Measurements from ENCODE around the gene KLK11.

KLK11 gene

DNA sequence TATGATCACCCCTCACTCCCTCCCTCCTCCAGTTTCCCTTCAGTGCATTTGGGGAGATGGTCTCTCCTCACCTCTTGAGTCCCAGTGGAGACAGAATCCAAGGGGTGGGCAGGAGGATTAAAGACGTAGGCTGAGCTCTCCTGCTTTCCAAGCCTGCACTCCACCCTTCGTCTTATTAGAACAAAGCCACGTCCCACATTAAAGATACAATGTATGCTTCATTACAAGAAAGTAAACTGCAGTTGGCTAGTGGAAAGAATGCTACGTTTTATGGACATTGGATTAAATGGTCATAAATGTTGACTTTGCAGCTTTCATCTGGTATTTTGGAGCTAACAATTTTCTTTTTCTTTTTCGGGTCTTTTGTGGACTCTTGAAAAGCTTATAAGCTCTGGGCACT lies 1.5 kb upstream of the KLK11 start:
- no peak for DNase-seq

DNA sequence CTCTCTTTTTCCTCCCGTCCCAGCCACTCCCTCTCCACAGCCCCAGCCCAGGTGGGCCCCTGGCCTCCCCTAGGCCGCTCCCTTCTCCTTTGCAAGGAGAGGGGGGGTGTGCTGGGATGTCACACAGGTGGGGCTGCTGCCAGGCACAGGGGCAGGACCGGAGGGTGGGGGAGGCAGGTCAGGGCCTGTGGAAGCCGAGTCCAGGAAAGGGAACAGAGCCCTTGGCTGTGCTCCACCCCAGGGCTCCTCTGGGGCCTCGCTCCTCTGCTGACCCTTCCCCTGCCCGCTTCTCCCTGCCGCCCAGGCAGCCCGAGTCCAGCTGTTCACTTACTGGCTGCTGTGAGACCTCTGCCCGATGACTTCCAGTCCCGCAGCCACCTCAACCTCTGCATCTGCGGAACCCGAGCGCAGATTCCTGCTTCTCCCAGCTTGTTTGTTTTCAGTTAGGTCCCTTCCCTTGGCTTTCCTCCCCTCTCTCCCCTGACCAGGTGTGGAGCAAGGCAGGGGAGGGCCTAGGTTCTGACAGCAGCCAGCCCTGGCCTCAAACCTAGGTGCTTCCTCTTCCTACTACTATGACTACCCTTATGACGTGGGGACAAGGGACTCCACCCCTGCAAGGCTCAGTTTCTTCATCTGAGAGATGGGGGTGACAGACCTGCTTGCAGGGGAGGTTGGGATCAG lies 850 bp upstream of the KLK11 start:
- DNase-seq = no peak

DNA sequence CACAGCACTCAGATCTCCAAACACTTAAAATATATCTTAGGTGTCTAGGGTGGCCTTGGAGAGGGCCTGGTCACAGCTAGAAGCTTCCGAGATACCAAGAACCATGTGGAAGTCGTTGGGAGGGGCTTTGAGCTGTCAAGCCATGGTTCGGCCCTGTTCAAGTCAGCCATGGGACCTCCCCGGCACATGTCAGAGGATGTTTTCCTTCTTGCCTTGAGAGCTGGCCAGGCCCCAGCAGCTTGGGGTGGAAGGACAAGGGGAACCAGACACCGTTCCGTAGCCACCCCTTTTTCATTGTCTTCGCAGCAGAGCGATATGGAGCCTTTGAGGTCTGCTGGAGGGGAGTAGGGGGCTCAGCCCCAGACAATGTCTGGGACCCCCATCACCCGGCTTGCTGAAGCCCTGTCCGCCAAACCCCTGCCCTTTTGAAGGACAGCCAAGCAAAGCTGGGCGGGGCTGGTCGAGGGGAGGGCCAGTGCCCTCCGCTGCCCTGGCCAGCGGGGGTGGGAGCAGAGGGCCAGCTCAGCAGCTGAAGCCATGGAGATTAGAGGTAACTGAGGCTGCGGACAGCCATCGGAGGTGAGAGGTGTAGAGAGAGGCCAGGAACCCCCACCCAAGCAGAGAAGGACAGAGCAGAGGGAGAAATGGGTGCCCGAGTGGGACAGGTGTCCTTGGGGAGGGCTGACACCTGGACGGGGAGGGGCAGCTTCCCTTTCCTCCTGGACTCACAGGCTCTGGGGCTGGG lies 435 bp downstream of the KLK11 start:
- DNase-seq = no peak

DNA sequence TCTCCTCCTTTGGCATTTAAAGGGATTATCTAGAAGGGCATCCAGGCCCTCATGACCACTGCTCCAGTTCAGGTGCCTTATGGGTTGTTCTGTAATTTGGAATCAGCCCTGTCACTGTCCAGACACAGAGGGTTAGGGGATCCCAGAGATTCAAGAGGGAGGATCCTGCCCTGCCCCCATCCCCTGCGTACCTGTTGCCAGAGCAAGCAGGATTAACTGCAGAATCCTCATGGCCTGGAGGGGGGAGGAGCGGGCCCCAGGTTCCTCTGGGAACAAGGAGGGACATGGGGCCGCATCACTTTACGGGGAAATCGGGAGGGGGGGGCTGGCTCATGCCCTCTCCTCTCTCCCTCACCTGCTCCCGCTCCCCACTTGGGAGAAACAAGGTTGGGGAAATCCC lies 1.0 kb downstream of the KLK11 start:
- DNase-seq = no peak

DNA sequence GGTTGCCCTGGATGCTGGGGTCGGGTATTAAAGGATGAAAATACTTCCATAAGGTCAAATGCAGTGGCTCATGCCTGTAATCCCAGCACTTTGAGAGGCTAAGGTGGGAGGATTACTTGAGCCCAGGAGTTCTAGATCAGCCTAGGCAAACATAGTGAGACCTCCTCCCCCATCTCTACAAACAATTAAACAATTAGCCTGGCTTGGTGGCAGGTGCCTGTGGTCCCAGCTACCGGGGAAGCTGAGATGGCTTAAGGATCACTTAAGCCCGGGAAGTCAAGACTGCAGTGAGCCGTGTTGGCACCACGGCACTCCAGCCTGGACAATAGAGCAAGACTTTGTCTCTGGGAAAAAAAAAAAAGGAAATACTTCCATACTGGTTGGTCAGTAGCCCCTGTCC lies 1.5 kb downstream of the KLK11 start:
- DNase-seq = no peak

DNA sequence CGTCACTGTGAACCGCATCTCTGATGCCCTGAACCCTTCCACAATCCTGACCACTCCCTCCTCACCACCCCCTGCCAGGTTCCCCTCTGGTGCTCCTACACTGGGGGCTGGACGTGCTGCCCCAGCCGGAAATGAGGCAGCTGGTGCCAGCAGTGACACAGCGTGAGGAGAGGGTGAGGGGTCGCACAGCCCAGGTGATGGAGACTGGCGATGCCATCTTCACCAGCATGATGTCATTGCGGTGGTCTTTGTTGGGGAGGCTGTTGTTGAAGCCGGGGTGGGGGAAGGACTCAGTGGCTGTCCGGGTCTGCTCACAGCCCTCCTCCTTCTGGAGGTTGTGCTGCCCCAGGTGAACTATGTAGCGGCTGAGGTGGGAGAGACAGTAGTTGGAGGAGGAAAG lies 2.5 kb downstream of the KLK11 start:
- DNase-seq = no peak

DNA sequence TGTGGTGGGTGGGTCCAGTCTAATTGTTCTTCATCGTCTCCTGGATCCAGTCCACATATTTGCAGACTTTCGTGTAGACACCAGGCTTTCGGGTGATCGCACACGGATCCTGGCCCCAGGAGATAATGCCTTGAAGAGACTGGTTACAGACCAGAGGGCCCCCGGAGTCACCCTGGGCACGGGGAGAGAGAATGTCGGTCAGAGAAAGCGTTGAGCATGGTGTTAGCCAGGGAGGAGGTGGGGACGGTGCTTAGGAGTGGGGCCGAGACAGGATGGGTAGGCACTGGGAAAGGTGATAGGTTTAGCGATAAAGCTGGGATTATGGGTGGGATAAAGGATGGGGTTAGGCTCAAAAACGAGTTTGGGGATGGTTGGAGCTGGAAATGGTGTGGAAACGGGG lies 3.9 kb downstream of the KLK11 start:
- no peak for DNase-seq

DNA sequence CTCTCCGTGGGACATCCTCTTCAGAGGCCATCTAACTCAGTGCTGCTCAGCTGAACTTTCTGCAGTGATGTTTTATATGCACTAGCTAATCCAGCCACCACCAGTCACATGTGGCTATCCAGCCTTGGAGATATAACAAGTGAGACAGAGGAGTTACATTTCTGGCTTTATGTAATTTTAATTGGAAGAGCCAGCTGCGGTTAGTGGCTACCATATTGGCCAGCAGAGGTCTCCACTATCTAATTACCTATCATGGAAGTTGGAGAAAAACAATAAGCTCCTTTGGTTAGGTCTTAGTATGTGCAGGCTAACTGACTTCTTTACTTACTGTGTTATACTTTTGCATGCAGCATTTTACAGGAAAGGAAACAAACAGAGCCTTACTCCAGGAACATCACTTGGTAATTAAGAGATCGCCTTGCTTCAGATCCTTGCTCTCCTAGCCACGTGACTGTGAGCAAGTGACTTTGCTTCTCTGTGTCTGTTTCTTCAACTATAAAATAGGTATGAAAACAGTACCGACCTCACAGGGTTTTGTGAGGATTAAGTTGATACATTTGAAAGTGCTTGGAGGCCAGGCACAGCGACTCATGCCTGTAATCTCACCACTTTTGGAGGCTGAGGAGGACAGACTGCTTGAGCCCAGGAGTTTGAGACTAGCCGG lies 5.3 kb downstream of the KLK11 start:
- DNase-seq = peak; percentile 26

DNA sequence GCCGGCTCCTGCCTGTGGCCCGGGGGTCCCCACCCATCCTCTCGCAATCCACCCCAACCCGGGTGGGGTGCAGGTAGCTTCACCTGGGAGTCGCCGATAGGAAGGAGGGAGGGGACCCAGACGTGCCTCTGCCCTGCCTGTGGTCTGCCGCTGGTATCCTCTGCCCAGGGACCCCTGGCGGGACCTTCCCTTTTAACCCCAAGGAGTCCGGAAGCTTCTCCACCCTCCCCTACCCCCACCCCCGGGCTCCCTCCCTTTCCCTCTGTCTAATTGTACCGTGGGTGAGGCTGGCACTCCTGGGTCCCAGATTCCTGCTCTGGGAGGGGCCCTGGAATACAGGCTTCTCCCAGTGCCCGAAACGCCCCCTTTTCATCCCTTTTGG lies 6.9 kb downstream of the KLK11 start, which contains the start of gene KLK10:
KLK10 (minus strand) TSS at position 166 of the 382 bp plus-strand sequence. CDS start 579 bp downstream, outside the sequence.
- no peak for DNase-seq

DNA sequence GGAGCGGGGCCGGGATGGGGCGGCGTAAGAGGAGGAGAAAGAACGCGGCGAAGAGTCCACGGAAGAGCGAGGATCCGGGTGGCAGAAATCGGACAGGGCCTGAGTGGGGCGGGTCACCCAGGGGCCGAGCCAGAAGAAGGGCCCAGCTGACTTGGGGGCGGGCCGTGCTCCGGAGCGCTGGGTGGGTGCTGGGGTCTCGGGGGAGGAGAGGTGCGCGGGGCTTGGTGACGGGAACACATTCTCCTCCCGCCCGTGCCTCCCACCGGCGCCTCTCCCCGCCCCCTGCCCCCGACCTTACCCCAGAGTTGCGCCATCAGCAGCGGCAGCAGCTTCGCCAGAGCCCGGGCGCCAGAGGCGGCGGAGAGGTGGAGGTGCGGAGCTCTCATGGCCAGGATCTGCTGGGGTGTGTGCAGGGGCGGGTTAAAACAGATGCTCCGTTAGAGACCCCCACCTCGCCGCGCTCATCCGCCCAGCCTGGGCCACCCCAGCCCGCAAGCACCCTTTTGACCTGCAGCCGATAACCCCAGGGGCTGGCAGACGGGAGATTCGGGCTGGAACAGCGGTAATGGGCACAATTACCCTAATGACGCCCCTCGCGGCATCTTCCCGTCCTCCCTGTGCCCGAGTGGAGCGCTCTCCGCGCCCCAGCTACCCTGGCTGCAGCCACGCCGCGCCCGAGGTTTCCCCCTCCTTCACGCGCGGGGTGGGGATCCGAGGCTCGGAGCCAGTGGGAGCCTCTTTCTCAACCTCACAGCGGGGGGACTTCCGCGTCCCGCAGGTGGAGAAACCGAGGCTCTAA lies 7.5 kb downstream of the KLK11 start:
- no peak for DNase-seq

DNA sequence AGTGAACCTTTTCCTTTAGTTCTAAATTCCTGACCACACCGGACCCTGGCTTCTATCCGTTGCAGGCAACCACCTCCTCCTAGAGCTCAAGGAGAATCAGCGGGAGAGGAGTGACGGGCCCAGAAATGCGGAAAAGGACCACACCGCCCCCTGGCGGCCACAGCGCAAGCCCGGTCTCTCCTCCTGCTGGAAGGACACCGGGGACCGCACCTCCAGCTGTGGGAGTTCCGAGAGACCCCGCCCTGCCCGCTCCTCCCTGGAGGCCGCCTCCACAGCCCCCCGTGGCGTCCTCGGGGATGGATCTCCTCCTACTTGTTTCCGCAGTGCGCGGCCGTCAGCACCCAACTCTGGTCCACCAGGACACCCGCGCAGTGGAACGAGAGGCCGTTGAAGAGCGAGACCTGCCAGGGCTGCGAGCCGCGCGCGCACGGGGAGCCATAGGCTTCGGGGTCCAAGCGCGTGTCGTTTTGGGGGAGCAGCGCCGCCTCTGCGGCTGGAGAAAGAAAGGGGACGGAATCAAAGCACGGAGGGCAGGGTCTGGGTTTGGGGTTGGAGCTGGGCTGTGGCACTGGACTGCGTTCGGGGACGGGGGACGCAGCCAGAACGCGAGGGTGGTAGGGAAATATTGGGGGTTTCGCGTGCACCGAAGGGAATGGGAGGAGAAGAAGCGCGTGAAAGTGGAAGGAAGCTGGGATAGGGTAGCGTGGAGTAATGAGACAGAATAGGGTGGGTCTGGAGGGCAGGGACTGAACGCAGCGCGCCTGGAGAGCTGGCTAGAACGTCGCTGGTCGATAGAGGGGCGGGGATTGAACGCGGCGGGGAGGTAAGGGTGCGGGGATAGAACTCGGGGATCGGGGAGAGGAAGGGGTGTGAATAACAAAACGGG lies 9.4 kb downstream of the KLK11 start:
- peak; percentile 55 for DNase-seq

DNA sequence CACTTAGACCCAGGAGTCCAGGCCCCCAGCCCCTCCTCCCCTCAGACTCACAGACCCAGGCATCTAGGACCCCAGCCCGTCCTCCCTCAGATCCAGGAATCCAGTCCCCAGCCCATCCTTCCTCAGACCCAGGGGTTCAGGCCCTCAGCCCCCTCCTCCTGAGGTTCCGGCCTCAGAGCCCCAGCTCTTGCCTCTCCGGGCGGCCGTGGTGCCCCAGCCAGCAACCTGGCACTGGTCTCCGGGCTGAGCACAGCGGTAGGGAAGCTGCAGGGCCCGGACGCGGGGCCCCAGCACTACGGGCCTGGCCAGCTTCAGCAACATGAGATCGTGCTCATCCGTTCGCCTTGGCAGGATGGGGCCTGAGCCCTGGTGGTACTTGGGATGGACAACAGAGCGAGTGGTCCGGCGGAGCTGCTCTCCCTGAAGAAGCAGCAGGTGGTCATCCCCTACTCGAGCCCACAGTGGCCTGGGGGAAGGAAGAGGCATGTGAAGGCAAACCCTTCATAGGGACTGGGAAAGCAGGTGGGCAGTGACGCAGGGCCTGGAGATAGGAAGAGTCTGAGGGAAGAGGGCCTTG lies 10.6 kb downstream of the KLK11 start:
- no peak for DNase-seq

DNA sequence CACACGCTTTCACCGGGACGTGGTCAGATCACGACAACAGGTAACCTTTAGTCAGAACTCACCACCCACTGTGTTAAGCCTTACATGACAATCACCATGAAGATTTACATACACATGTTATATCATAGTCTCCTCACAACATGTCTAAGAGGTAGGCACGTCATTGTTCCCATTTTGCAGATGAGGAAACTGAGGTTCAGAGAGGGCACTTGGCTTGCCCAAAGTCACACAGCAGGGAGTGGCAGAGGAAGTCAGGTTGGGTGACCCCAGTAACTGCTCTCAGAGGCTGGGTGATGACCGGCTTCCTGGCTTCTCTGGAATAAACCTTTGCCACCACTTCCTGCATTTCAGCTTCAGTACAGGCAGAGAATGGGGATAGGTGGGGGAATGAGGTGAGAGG lies 12.2 kb downstream of the KLK11 start:
- no peak for DNase-seq

DNA sequence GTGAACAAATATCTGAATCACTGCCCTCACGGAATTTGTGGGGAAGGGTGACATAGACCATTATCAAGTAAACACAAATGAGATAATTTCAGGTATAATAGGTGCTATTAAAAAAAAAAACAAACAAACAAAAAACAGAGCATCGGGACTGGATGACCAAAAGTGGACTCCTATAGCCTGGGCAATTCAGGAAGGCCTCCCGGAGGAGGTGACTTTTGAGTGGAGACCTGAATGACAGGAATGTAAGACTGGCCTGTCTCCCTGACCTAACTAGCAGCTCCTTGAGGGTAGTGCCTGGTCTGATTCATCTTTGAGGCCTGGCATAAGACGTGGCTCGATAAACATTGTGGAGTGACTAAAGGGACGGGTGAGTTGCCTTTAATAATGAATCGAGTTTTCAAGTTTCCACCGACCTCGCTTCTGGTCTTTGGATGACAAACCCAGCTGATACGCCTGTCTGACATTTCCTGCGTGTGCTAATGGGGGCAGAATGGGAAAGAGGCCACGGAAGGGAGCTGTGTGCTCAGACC lies 13.7 kb downstream of the KLK11 start:
- DNase-seq = no peak

DNA sequence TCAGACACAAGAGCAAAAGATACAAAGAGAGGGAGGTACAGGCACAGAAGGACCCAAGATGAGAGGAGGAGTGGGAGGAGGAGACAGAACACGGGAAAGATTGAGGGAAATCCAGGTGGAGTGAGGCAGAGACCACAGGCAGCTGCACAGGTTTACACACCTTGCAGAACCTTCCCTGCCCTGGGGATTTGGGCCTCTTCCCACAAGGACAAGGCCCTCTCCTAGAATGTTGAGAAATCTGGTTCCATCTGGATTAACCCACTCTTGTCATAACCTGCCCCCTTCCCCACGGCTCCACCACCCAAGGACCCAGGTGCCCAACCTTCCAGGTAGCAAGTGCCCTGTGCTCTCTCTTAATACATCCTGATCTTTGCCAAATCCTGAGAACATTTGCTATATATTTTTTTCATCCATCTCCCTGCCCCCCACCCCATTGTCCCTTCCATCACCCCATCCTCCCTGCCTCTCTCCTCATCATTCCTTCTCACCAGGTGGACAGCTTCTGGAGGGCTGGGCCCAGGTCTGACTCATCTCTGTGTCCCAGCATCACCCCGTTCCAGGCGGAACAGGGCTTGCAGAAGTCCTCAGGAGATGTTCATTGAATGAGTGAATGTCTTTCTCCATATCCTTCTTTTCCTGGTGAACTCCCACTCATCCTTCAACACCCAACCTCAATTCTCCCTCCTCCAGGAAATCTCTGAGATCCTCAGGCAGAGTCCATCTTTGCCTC lies 16.2 kb downstream of the KLK11 start:
- no peak for DNase-seq

DNA sequence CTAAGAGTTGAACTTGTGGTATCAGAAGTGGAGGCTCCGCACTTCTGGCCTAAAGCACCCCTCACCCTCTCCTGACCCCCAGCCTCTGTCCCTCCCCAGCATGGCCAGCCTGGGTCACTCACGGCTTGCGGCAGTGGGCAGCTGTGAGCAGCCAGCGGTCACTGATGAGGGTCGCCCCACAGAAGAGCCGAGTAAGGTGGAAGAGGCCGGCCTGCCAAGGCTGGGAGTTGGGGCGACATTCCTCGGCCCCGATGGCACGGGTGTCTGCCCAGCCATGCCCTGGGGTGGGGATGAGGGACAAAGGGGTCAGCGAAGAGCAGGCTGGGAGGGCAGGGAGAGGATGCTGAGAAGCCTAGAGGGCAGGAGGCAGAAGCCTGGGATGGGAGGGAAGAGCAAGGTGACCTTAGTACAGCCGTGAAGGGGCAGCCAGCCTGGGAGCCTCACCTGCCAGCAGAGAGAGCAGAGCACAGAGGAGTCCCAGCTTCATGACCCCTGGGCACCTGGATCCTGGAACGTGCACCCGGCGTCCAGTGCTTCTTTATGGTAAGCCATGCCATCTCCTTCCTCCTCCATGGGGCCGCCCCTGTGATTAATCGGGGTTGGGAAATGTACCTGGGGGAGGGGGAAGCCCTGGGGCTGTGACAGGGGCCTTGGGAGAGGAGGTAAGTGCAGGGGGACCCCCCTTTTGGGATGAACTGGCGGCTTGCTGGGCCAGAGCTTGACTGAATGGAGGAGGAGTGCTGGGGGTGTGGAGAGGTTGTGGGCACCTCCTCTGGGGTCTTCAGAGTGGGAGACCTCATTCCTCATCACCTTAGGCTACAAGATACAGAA lies 17.1 kb downstream of the KLK11 start:
- DNase-seq = no peak

DNA sequence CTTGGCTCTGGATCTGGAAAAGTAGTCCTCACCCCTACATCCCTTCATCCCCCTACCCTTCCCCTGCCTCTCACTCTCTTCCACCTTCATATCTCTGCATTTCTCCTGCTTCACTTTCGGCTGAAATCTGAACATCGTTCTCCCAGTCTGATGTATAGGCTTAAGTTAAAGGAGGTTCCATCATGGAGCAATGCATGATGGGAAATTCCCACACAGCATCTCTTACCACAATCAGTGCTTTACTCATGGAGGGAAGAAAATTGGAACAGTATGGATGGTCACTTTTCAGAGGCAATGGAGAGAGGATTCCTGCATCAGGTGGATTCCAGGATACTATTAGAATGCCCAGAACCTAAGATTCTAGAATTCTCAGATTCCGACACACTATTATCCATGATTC lies 18.9 kb downstream of the KLK11 start:
- no peak for DNase-seq

DNA sequence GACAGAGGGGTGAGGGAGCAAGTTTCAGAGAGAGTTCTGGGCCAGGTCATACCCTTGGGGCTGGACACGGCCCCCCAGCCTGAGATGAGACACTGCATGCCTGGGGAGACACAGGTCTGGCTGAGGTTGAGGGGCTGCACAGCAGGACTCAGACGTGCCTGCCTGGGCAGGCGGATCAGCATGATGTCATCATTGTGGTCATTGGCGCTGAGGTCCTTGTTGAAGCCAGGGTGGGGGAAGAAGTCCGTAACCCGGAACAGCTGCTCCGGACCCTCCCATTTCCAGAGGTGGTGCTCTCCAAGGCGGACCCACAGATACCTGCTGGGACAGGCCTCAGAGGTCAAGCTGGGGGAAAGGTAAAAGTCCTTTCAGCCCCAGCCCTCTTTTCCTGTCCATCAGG lies 20.0 kb downstream of the KLK11 start:
- DNase-seq = no peak

DNA sequence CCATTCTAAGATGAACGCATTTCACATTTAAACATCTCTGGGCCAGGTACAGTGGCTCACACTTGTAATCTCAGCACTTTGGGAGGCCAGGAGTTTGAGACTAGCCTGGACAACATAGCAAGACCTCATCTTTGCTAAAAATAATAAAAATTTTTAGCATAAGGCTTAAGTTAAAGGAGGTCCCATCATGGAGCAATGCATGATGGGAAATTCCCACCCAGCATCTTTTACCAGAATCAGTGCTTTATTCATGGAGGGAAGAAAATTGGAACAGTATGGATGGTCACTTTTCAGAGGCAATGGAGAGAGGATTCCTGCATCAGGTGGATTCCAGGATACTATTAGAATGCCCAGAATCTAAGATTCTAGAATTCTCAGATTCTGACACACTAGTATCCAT lies 21.2 kb downstream of the KLK11 start:
- no peak for DNase-seq

DNA sequence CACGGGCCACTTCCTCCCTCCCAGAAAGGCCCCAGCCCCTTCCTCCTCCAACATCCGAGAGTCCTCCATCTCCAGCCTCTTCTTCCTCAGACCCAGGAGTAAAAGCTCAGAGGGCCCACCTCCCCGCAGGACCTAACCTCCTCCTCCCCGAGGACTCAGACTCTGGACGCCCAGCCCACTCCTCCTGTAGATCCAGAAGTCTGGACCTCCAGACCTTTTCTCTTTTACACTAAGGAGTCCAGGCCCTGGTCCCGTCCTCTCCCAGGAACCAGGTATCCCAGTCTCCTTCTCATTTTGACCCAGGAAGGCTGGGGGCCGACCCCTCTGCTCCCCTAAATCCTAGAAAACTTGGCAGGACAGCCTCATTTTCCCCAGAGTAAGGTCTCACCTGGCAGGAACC lies 23.1 kb downstream of the KLK11 start:
- DNase-seq = no peak
